Activated CD4-positive, alpha-beta T cell treated with anti-CD3 and anti-CD28 coated beads, Interleukin-2, amount 10 ng/mL, durations not matched to agents 7 days and 5 days (primary cell): Measurements from ENCODE around the gene AGAP5. TPM values are rescaled to one million over a fixed set of nuclear protein-coding genes. Genes with fewer than 3 reads are reported as not detected.
"Not testable (repeated sequence)": the region's sequence is repeated elsewhere in the genome, so short reads cannot be mapped to it uniquely, and the experiment has no call there.

Experiments
- CTCF ChIA-PET: fragments of 350-600 bp; sonication (Branson Sonifier 250); formaldehyde crosslinking; loops from one replicate; lab custom pipeline; 2021; ENCODE audit warnings: antibody characterized with exemption; lab: Charles Lee
- POLR2A ChIA-PET: fragments of 350-600 bp; sonication (Branson Sonifier 250); formaldehyde crosslinking; loops from one replicate; lab custom pipeline; 2021; ENCODE audit warnings: antibody characterized with exemption; lab: Charles Lee
- DNase-seq: peaks from one replicate; pipeline ENCODE4 v3.0.0-alpha.2; 2020
- H3K27ac Mint-ChIP-seq: one replicate; pipeline ENCODE4 v1.8.0; 2021; ENCODE audit warnings: mild to moderate bottlenecking, moderate library complexity, mixed read lengths
- H3K27me3 Mint-ChIP-seq: one replicate; pipeline ENCODE4 v1.8.0; 2021; ENCODE audit warnings: mixed read lengths
- H3K36me3 Mint-ChIP-seq: one replicate; pipeline ENCODE4 v1.8.0; 2021; ENCODE audit warnings: low read depth, mixed read lengths
- H3K4me1 Mint-ChIP-seq: one replicate; pipeline ENCODE4 v1.8.0; 2021; ENCODE audit warnings: mixed read lengths
- H3K4me3 Mint-ChIP-seq: one replicate; pipeline ENCODE4 v1.8.0; 2021; ENCODE audit warnings: mild to moderate bottlenecking, moderate library complexity, mixed read lengths
- H3K9me3 Mint-ChIP-seq: one replicate; pipeline ENCODE4 v1.8.0; 2021; ENCODE audit warnings: mixed read lengths
- total RNA-seq, 2 experiments: library from RNA; stranded (reverse); gene quantifications; one replicate each; pipeline ENCODE4 v1.2.3, GENCODE V29; 2021

AGAP5 gene
- total RNA-seq, 2 experiments from 2014 or later: 8.9 to 10.2 TPM

DNA sequence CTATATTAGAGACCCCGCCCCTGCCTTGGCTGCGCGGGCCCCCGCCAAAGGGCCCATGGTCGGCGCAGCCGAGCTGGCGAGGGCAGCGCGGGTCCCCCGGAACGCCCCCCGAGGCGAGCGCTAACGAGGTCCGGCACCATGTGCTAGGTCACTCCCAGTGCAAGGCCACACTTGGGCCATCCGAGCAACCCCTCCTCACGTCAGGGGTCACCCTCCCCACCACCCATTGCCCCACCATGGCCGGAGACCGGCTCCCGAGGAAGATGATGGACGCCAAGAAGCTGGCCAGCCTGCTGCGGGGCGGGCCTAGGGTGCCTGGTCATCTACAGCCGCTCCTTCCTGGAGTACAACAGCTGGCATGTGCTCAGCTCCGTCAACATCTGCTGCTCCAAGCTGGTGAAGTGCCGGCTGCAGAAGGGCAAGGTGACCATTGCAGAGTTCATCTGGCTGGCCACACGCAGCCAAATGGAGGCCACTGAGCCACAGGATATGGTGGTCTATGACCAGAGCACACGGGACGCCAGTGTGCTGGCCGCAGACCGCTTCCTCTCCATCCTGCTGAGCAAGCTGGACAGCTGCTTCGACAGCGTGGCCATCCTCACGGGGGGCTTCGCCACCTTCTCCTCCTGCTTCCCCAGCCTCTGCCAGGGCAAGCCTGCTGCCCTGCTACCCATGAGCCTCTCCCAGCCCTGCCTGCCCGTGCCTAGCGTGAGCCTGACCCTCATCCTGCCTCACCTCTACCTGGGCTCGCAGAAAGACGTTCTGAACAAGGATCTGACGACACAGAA is 33.9 kb upstream of the AGAP5 start:
- Mint-ChIP-seq H3K27me3 (no peaks in the 10 kb centered on the region), H3K36me3 (peaks cover 16% of the 10 kb centered on the region), H3K4me3 (no peak overlapping the region), H3K9me3 (no peaks in the 10 kb centered on the region), H3K27ac (no peak overlapping the region), H3K4me1 (peaks cover 15% of the 10 kb centered on the region)
- no peak for DNase-seq
- CTCF ChIA-PET: interaction anchor here (0.6 to 2.7 kb wide), 3 partner anchors 8 to 1597 kb away, joined by 3 to 21 read pairs (median 3); partner anchors contain the start of gene SEC24C
- POLR2A ChIA-PET: no interaction called here

DNA sequence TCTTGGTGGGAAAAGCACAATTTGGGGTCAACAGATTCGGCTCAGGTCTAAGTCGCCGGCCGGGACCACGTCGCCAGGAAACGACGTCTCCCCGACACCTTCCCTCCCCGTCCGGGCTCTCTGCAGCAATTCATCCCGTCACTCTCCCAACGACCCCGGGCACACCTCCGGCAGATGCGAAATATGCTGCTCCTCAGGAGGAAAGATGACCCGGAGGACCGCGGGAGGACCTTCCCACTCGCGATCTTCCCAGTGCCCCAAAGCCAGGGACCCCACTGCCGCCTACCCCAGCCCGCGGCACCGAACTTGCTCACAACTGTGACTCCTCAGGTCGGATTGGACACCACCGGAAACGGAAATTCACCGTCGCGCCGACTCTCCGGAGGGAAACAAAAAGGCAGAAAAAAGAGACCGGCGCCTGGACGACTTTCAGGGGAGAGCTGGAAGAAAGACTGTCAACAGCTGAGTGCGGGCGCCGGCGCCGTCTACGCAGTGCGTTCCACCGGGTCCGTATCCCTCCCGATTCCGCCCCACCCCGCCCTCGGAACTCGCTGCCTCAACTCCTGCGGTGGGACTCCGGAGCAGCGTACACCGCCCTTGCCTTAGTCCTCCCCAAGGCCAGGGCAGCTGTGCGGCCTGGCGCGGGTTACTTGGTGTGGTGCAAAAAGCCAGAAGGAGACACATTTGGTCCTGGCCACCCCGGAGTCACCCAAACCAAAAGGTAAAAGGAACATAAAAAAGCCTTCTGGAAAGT is 32.4 kb upstream of the AGAP5 start:
- ChIA-PET CTCF (interaction anchor here (0.8 to 2.7 kb wide), 3 partner anchors 10 to 13 kb away, joined by 3 to 21 read pairs (median 4); partner anchors contain the start of gene SEC24C), POLR2A (interaction anchor here (0.6 kb wide), 1 partner anchor 105 kb away, joined by 3 read pairs; no protein-coding TSS in a partner anchor)
- Mint-ChIP-seq H3K36me3 (peaks cover 25% of the 10 kb centered on the region), H3K27me3 (no peaks in the 10 kb centered on the region), H3K4me1 (peaks cover 15% of the 10 kb centered on the region), H3K4me3 (peak overlapping the region; percentile 95), H3K9me3 (no peaks in the 10 kb centered on the region), H3K27ac (peak overlapping the region; percentile 97)
- DNase-seq: peak; percentile 94

DNA sequence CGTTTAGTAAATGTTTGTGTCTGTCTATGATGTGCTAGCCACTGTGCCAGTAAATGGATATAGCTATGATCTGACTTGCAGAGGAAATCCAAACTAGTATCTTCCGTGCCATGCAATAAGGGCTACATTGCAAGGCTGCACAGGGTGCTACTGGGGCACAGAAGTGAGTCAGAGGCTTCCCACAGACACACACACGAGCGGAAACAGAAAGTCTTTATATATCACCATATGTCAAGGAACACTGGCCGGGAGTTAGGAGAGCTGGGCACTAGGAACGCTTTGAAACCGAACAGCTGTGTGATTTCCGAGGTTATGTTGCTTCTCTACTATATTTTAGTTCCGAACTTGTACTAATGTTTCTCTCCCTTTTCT is 31.9 kb upstream of the AGAP5 start:
- CTCF ChIA-PET: interaction anchor here (0.6 to 0.8 kb wide), 3 partner anchors 14 to 178 kb away, joined by 3 to 4 read pairs (median 4); no protein-coding TSS in a partner anchor
- peak overlapping the region; percentile 95 for H3K4me3 Mint-ChIP-seq

DNA sequence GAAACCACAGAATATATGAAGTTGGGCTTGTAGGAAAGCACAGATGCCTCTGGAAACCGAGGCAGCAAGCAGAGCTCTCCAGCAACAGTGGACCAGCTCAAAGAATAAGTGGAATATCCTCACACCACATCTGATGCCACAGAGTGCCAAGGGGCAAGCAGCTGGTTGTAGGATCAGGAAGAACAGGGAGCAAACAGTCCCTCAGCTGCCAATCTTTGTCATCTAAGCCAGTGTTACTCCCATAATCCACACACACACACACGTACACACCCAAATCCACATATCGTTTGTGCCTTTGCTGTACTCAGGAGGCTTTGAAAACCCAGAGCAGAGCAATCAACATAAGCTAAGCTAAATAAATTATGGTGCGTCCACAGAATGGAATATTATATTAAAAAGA is 25.6 kb upstream of the AGAP5 start:
- H3K36me3 Mint-ChIP-seq: peaks cover 50% of the 10 kb centered on the region
- no peak for DNase-seq
- CTCF ChIA-PET: no interaction called here
- H3K4me3 Mint-ChIP-seq: no peak overlapping the region
- H3K4me1 Mint-ChIP-seq: peaks cover 2% of the 10 kb centered on the region
- POLR2A ChIA-PET: no interaction called here
- no peaks in the 10 kb centered on the region for H3K9me3 Mint-ChIP-seq
- no peaks in the 10 kb centered on the region for H3K27me3 Mint-ChIP-seq
- H3K27ac Mint-ChIP-seq: no peak overlapping the region

More for the DNA sequence above, 31.9 kb upstream of the AGAP5 start:
- DNase-seq: peak; percentile 52
- POLR2A ChIA-PET: interaction anchor here (0.6 kb wide), 1 partner anchor 104 kb away, joined by 3 read pairs; no protein-coding TSS in a partner anchor
- not testable (repeated sequence) for H3K27me3 Mint-ChIP-seq, H3K9me3 Mint-ChIP-seq
- H3K27ac Mint-ChIP-seq: peak overlapping the region; percentile 97
- peaks cover 24% of the 10 kb centered on the region for H3K36me3 Mint-ChIP-seq
- H3K4me1 Mint-ChIP-seq: peaks cover 14% of the 10 kb centered on the region

DNA sequence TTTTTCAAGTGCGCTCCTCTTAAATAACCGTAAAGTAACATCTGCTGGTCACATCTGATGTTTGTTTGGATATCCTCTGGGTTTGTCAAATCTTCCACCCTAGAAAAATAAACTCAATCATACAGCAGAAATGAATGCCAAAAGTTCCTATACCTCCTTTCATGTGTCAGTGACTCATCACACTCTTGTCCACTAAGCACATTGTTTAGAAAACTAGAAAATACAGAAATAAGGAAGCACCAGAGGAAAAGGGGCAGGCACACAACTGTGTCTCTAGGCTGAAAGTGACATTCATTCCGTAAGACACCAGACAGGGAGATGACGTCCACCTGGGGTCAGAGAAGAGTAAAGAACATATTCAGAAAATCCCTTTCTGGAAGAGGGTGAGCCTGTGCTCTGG is 22.7 kb upstream of the AGAP5 start:
- H3K27ac Mint-ChIP-seq, H3K4me1 Mint-ChIP-seq, H3K4me3 Mint-ChIP-seq, POLR2A ChIA-PET, H3K27me3 Mint-ChIP-seq, H3K9me3 Mint-ChIP-seq, CTCF ChIA-PET, DNase-seq: not testable (repeated sequence)
- H3K36me3 Mint-ChIP-seq: peaks cover 45% of the 10 kb centered on the region

DNA sequence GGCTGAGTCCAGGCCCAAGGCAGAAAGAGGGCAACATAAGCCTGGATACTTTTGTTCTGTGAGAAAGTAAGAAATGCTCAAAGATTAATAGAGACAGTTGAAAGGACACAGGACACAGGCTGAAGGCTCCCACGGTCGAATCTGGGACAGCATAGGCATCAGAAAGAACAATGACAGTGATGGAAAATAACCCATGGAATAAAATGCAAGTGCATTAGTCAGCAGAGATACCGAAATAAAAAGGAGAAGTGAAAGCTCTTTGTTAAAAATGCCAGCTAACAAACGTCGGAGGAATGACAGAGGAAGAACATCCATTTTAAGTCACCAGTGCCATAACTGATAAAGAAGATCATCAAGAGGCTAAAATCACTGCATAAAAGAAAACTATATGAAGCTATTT is 19.6 kb upstream of the AGAP5 start:
- Mint-ChIP-seq H3K9me3 (no peaks in the 10 kb centered on the region), H3K4me3 (no peak overlapping the region), H3K27ac (no peak overlapping the region), H3K36me3 (peaks cover 50% of the 10 kb centered on the region), H3K27me3 (no peaks in the 10 kb centered on the region), H3K4me1 (peaks cover 5% of the 10 kb centered on the region)
- ChIA-PET POLR2A (no interaction called here), CTCF (no interaction called here)
- DNase-seq: no peak

DNA sequence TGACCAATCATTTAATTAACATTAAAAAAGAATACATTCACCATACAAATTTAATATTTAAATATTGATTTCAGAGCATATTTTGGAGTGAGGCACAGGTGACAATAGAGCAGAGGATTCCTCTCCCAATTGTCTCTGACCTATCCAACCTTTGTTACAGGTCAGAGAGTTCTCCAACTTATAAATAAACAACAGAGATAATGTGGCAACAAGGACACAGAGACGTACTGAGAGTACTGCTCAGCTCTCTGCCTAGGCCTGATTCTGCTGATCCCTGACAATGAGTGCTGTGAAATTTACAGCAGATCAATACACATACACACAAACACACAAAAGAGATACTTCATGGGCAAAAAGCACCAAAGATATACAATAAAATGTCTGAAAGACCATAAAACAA is 18.3 kb upstream of the AGAP5 start:
- ChIA-PET POLR2A (no interaction called here), CTCF (interaction anchor here (0.5 to 0.9 kb wide), 2 partner anchors 58 to 687 kb away, joined by 3 read pairs; no protein-coding TSS in a partner anchor)
- Mint-ChIP-seq H3K4me3 (no peak overlapping the region), H3K27ac (no peak overlapping the region), H3K27me3 (no peaks in the 10 kb centered on the region), H3K9me3 (no peaks in the 10 kb centered on the region), H3K4me1 (peaks cover 5% of the 10 kb centered on the region), H3K36me3 (peaks cover 46% of the 10 kb centered on the region)
- DNase-seq: no peak

DNA sequence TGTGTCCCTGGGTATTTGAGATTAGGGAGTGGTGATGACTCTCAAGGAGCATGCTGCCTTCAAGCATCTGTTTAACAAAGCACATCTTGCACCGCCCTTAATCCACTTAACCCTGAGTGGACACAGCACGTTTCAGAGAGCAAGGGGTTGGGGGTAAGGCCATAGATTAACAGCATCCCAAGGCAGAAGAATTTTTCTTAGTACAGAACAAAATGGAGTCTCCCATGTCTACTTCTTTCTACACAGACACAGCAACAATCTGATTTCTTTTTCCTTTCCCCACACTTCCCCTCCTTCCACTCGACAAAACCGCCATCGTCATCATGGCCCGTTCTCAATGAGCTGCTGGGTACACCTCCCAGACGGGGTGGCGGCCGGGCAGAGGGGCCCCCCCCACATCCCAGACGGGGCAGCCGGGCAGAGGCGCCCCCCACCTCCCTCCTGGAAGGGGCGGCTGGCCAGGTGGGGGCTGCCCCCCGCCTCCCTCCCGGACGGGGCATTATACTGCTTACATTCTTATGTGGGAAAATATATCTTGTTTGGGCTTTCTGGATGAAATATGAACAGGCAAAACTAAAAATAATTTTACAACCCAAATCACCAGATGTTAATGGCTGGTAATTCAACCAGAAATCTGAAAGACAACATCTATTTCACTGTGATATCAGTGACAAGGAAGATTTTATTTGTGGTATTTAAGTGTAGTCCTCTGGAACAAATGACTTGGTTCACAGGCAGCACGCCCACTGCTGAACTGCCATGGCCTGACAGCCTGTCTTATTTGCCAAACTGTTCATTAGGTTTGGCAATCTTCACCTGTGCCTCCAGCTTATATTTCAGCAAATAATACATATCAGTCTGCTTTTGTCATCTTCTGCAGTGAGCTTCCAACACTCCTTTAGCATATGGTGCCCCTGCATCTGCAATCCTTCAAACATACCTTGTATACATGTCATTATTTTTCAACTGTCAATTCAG is 17.6 kb upstream of the AGAP5 start:
- POLR2A ChIA-PET: not testable (repeated sequence)
- CTCF ChIA-PET: interaction anchor here (0.9 kb wide), 1 partner anchor 57 kb away, joined by 3 read pairs; no protein-coding TSS in a partner anchor

DNA sequence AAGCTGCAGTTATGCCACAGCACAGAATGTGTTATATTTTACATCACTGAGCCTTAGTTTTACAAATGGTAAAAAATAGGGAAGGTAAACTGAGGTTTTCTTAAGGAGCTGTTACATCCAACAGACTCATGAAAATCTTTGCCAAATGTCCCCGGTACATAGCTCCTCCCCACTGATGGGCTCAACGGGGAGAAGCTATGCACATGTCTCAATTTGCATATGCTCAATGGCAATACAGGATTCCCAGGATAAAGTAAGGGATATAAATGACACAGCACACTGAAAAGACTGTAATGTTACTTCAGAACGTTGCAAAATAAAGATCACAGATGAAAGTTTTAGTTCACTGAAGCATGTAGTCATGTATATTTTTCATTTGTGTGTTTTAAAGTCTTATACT is 16.6 kb upstream of the AGAP5 start:
- H3K4me3 Mint-ChIP-seq, POLR2A ChIA-PET, H3K9me3 Mint-ChIP-seq, DNase-seq, H3K27ac Mint-ChIP-seq, H3K4me1 Mint-ChIP-seq, H3K27me3 Mint-ChIP-seq, CTCF ChIA-PET: not testable (repeated sequence)
- H3K36me3 Mint-ChIP-seq: peaks cover 41% of the 10 kb centered on the region

More for the DNA sequence above, 17.6 kb upstream of the AGAP5 start:
- H3K27ac Mint-ChIP-seq, H3K27me3 Mint-ChIP-seq, H3K9me3 Mint-ChIP-seq, H3K4me3 Mint-ChIP-seq, DNase-seq, H3K4me1 Mint-ChIP-seq: not testable (repeated sequence)
- peaks cover 38% of the 10 kb centered on the region for H3K36me3 Mint-ChIP-seq

DNA sequence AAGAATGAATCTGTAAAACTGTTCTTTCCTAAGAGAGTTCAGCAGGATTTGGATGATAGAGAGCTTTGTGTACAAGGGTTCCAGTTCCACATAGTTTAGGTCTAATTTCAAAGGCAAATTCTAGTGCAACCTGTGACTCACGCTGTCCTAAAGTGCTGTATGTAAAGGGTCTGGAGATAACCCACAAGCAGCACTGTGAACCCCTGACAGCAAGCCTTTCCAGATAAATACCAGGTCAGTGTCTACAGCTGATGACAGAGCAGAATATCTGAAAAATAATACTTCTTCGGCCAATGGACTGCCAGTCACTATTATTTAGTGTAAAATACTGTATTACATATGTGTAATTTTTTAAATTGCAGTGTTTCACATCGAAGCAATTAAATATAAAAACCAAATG is 16.0 kb upstream of the AGAP5 start:
- H3K9me3 Mint-ChIP-seq, H3K4me1 Mint-ChIP-seq, POLR2A ChIA-PET, DNase-seq, H3K27me3 Mint-ChIP-seq, H3K27ac Mint-ChIP-seq, H3K4me3 Mint-ChIP-seq, CTCF ChIA-PET: not testable (repeated sequence)
- peaks cover 36% of the 10 kb centered on the region for H3K36me3 Mint-ChIP-seq

DNA sequence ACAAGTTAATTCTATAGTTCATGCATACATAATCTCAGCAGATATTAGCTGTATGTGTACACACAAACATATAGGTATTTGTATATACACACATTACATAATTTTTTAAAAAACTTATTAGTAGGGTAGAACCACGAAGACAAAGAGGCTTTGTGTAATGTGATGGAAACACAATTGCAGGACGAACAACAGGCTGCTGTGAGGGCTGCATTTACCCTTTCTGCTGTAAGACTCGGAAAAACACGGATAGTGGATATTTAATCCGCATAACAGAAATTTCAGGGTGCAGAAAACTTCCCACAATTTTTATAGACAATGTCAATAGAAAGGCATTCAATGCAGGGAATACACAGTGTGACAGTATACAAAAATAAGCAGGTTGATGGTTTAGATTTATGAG is 13.8 kb upstream of the AGAP5 start:
- CTCF ChIA-PET, H3K9me3 Mint-ChIP-seq, H3K27ac Mint-ChIP-seq, H3K4me3 Mint-ChIP-seq, H3K27me3 Mint-ChIP-seq, DNase-seq, POLR2A ChIA-PET, H3K4me1 Mint-ChIP-seq: not testable (repeated sequence)
- H3K36me3 Mint-ChIP-seq: peaks cover 19% of the 10 kb centered on the region

DNA sequence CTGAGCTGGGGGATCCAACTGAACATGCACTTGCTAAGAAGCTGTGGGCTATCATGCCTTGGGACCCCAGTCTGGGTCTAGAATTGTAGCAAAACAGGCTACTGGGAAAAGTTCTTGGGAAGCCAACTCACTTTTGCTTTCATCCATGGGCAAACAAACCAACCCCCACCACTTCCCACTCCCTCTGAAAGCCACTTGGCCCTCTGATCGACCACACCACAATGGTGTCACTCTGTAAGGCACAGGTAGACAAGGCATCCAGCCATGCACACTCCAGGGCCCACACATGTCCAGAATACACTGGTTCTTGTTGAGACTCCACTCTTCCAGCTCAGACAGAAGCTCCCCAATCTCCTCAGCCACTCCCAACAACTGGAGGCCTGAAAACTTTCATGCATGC is 10.2 kb upstream of the AGAP5 start:
- H3K27ac Mint-ChIP-seq, POLR2A ChIA-PET, CTCF ChIA-PET, H3K9me3 Mint-ChIP-seq, H3K4me3 Mint-ChIP-seq, H3K27me3 Mint-ChIP-seq, H3K4me1 Mint-ChIP-seq, DNase-seq: not testable (repeated sequence)
- peaks cover 25% of the 10 kb centered on the region for H3K36me3 Mint-ChIP-seq
